Erythroblast (primary cell): ENCODE data around the gene GRIK2.

ENCODE experiments used
- DNase-seq, 2 experiments: peaks; one replicate each; lab custom pipeline; 2025; lab: John Stamatoyannopoulos, UW
- GATA1 ChIP-seq: IDR thresholded peaks from 2 replicates; pipeline ENCODE4 v1.6.1; 2011; ENCODE audit warnings: low read depth, mild to moderate bottlenecking, control low read depth, low read length, moderate library complexity
- POLR2A ChIP-seq: IDR thresholded peaks from 2 replicates; pipeline ENCODE4 v1.6.1; 2011; ENCODE audit warnings: mild to moderate bottlenecking, low read length

The GRIK2 gene

DNA sequence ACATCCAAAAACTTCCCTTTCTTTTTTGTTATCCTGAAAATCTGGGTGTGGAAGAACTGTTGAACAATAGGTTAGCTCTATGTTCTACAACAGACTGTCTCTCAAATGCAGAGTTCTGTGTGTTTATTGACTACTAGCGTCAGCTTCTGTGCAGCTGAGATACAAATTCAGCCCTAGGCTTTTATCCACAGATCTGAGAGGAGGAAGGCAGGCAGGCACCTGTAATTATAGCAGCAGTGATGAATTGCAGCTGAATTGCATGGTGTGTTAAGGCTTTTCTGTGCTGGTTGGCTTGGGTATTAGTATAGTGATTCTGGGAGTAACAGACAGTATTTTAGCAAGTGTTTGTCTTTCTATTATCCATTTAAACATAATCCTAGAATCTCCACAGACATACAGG lies 24.4 kb downstream of the GRIK2 start:
- no peak for DNase-seq
- TF ChIP-seq GATA1 (no peak), POLR2A (no peak)

GRCh38 chr6:101422251-101422650 lies 28.7 kb downstream of the GRIK2 start:
- no peak for TF ChIP-seq POLR2A
- TF ChIP-seq GATA1: no peak
- DNase-seq: no peak

DNA sequence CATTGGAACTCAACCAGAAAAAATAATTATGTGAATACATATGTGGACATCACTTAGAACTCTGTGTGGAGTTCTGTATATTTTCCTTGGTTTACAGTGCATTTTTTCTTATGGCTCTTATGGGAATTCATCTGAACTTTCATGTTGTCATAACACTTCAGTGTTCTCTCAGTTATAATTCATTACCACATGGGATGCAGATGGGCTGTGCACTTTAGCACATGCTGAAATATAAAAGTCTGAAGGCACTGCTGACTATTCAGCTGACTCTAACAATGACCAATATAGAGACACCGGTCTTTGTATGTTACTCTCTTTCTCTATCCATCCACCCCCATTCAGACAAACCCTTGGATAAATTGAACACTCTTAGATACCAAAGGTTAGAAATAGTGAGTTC lies 29.3 kb downstream of the GRIK2 start:
- no peak for TF ChIP-seq GATA1
- no peak for TF ChIP-seq POLR2A
- no peak for DNase-seq

GRCh38 chr6:101429270-101429669 lies 35.8 kb downstream of the GRIK2 start:
- DNase-seq: no peak
- TF ChIP-seq GATA1: no peak

DNA sequence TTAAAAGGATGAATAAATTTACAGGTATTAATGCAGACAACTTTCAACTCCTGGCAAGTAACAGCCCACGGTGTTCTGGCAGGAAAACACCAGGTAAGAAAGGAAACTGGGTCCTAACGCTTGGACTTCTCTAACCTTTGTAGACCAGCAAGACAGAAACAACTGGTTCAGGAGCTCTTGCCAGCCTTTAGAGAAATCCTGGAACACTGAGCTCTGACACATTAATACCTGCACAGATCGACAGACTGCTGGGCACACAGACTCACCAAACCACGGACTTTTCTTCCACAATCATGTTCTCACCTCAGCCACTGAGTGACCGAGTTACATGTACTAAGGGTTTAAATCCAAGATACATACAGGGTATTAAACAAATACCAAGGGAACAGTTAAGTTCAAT lies 36.3 kb downstream of the GRIK2 start:
- no peak for DNase-seq
- TF ChIP-seq POLR2A (no peak), GATA1 (no peak)

DNA sequence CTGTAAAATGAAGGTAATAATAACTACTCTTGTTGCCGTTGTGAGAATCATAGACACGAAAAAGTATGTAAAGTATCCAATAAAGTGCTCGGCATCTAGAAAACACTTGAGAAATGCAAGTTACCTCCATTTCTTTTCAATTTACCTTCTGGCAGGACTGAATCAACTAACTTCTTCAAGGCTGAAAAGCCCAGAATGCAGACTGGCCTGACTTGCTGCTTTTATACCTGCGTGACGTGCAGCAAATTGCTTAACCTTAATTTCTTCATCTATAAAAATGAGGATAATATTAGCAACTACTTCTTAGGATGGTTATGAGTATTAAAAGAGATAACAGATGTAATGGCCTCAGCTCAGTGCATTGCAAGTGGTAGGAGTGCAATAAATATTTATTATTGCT lies 39.6 kb downstream of the GRIK2 start:
- DNase-seq: no peak
- TF ChIP-seq POLR2A (no peak), GATA1 (no peak)

DNA sequence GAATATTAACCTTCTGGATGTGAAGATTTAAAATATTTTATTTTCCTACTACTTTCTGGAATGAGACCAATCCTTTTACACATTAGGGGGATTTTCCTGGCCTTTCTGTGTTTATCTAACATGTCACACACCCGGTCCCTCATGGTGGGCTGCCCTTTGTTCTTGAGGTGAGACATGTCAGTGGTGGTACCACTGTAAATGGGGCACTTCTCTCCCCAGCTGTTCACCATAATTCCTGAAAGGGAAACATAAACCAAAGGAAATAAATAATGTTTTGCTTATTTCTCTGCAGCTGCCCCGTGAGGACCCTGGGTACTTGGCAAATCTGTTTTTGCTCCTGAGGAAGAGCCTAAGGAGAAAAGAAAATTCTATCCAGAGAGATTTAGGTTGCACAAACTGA lies 41.1 kb downstream of the GRIK2 start:
- TF ChIP-seq POLR2A: no peak
- TF ChIP-seq GATA1: no peak
- no peak for DNase-seq

DNA sequence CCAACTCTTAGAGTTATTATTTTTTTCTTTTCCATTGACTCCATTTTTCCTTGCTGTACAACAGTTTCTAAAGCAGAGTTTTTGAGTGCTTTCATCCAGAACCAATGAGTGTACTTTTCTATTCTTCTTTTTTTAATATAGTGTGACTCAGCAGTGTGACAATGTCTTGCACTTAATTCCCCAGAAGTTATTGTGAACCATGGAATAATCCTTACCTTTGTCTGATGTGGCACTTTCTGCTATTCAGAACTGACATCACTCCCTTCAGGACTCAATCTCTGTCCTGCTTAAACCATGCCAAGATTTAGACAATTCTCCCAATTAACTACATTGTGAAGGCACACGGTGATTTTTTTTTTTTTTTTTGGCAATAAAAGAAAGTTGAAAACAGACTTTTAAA lies 41.5 kb downstream of the GRIK2 start:
- no peak for TF ChIP-seq POLR2A
- no peak for TF ChIP-seq GATA1

DNA sequence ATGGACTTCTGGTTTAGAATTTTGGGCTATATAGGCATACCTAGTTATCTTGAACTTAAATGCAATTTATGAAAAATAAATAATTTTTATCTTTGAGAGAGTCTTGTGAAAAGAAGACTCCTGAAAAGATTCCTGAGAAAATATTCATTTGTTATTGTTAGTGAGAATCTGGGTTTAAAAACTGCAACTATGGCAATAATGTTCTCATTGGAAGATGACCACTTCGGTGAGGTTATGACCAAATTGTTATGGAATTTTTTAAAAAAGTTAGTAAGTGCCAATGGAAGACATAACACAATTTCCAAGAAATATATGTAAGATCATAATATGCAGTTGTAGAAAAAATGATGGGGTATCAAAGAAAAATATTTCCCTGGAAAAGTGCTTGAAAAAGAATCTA lies 46.3 kb downstream of the GRIK2 start:
- DNase-seq: no peak
- no peak for TF ChIP-seq GATA1

More for the DNA sequence above, 41.5 kb downstream of the GRIK2 start:
- DNase-seq: no peak

- TF ChIP-seq GATA1 (no peak), POLR2A (no peak)
- no peak for DNase-seq
These were observed 49.8 kb downstream of the GRIK2 start for GRCh38 chr6:101443315-101443714.

DNA sequence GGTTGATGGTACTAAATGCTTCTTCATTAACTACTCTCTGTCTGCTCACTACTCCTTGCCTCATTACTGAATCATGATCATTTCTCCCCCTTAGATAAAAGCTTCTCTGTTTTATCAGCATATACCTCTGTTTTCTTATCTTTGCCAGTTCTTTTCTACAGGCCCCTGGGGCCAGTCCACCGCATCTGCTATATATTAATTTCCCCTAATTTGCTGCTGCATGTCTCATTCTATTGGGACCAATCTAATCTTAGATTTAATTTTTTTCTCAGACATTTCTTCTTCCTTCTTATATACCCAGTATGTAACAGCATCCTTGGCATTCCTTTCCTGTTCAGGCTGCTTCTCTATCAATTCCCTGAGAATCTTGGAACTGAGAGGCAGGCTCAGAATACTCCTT lies 51.2 kb downstream of the GRIK2 start:
- DNase-seq: no peak
- no peak for TF ChIP-seq GATA1
- TF ChIP-seq POLR2A: no peak

- TF ChIP-seq POLR2A (no peak), GATA1 (no peak)
- DNase-seq: no peak
These were observed 52.0 kb downstream of the GRIK2 start for GRCh38 chr6:101445527-101445926.

DNA sequence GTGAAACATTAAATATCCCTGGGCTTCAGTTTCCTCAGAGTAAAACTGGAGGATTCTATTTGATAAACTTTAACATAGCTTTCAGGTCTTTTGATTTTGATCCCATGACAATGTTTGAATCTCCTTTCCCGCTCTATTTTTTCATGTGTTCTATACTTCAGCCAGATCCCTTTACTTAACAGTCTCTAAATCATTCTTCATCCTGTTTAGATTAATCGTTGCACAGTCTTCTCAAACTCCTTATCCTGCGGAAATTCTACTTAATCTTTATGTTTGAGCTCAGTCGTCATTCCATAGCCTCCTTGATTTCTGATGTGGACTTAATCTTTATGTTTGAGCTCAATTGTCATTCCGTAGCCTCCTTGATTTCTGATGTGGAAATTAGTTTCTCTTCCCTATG lies 57.4 kb downstream of the GRIK2 start:
- TF ChIP-seq GATA1 (no peak), POLR2A (no peak)
- no peak for DNase-seq

GRCh38 chr6:101451981-101452380 lies 58.5 kb downstream of the GRIK2 start:
- TF ChIP-seq GATA1 (no peak), POLR2A (no peak)
- no peak for DNase-seq

DNA sequence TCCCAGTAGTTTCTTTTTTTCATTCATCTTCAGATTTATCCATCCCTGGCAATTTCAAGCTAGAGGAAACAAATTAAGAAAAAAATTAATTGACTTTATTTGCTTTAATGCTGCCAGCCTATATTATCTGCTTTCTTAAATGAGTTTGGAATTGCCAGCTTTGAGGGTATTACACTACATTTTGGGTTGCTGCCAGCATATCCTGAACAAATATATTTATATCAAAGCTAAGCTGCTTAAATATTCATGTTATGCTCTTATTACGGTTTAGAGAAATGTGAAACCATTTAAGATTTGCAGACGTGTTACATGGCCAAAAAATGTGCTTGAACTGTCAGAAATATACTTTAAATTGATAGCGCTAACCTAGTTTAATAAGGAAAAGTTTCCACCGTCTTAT lies 59.7 kb downstream of the GRIK2 start:
- no peak for TF ChIP-seq POLR2A
- no peak for TF ChIP-seq GATA1
- no peak for DNase-seq
